GM21526 (cell line): ENCODE results near the gene DIPK1C.
"Not testable (repeated sequence)": the region's sequence is repeated elsewhere in the genome, so short reads cannot be mapped to it uniquely, and the experiment has no call there.

Experiments
- ATAC-seq: cut with Tn5 transposase; IDR thresholded peaks from one replicate; pipeline ENCODE4 v1.9.1; 2021; ENCODE audit warnings: moderate library complexity; ENCODE audit not compliant: unreplicated experiment, low FRiP score

Gene DIPK1C

GRCh38 chr18:74457043-74457724 is at the start of gene DIPK1C:
DIPK1C (minus strand) TSS chr18:74457308; CDS start chr18:74457259, 49 bp downstream.
- no peak for ATAC-seq

GRCh38 chr18:74506448-74507084 is 49.5 kb upstream of the DIPK1C start:
- no peak for ATAC-seq

- ATAC-seq: no peak
These were observed 48.7 kb upstream of the DIPK1C start for GRCh38 chr18:74505776-74506175.

GRCh38 chr18:74503137-74503536 is 46.0 kb upstream of the DIPK1C start:
- no peak for ATAC-seq

- ATAC-seq: no peak
These were observed 44.3 kb upstream of the DIPK1C start for GRCh38 chr18:74501386-74501785.

- not testable (repeated sequence) for ATAC-seq
These were observed 43.7 kb upstream of the DIPK1C start for GRCh38 chr18:74500774-74501173.

GRCh38 chr18:74500372-74500771 is 43.3 kb upstream of the DIPK1C start:
- no peak for ATAC-seq

- ATAC-seq: peak; percentile 37
These were observed 42.5 kb upstream of the DIPK1C start for GRCh38 chr18:74499633-74500032.

- peak; percentile 42 for ATAC-seq
These were observed 41.9 kb upstream of the DIPK1C start for GRCh38 chr18:74498712-74499627.

- no peak for ATAC-seq
These were observed 40.7 kb upstream of the DIPK1C start for GRCh38 chr18:74497778-74498177.

- no peak for ATAC-seq
These were observed 40.2 kb upstream of the DIPK1C start for GRCh38 chr18:74497324-74497676.

GRCh38 chr18:74496508-74497323 is 39.6 kb upstream of the DIPK1C start:
- peak; percentile 23 for ATAC-seq

GRCh38 chr18:74495581-74496507 is 38.7 kb upstream of the DIPK1C start, which contains the start of gene CNDP2:
CNDP2 (plus strand) TSS chr18:74496363; CDS start chr18:74499974, 3,611 bp downstream.
- ATAC-seq: peak; percentile 72

GRCh38 chr18:74494514-74494913 is 37.4 kb upstream of the DIPK1C start:
- no peak for ATAC-seq

GRCh38 chr18:74493689-74494088 is 36.6 kb upstream of the DIPK1C start:
- peak; percentile 36 for ATAC-seq

GRCh38 chr18:74492259-74492658 is 35.2 kb upstream of the DIPK1C start:
- ATAC-seq: no peak

GRCh38 chr18:74489676-74490075 is 32.6 kb upstream of the DIPK1C start:
- no peak for ATAC-seq

GRCh38 chr18:74488864-74489263 is 31.8 kb upstream of the DIPK1C start:
- ATAC-seq: no peak

GRCh38 chr18:74488354-74488753 is 31.2 kb upstream of the DIPK1C start:
- no peak for ATAC-seq
